ENCODE results near the gene FKBP8. TPM values are rescaled to one million over a fixed set of nuclear protein-coding genes. Genes with fewer than 3 reads are reported as not detected.

FKBP8 gene
- total RNA-seq, 1 donor from 2014 or later: 376 TPM

DNA sequence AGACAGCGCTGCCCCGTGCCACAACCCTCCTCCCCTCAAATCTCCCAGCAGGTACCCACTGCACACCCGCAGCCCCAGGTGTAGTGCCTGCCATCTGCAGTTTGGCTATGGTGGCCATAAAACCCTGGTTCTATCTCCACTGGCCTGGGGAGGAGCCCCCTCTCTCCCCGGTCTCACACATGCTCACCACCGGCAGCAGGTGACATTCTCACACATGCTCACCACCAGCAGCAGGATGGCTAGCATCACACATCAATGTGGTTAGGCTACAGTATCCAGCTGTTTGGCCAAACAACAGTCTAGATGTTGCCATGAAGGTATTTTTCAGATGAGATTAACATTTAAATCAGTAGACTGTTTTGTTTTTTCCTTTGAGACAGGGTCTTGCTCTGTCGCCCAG lies 52.6 kb downstream of the FKBP8 start:
- intact Hi-C loops (cut with DNase I): no loop called here
- peaks cover 74% of the 10 kb centered on the region for H3K4me1 ChIP-seq
- H3K9me3 ChIP-seq: no peaks in the 10 kb centered on the region
- no peaks in the 10 kb centered on the region for H3K27me3 ChIP-seq
- no peak overlapping the region for H3K27ac ChIP-seq
- no peak for TF ChIP-seq POLR2AphosphoS5 (IDR thresholded peaks at IDR 0.05; ENCODE audit: insufficient read depth in 1 of 2, low read depth in 1 of 2)
- TF ChIP-seq CTCF (IDR thresholded peaks at IDR 0.05): no peak
- TF ChIP-seq POLR2A (IDR thresholded peaks at IDR 0.05): no peak
- H3K4me3 ChIP-seq: no peak overlapping the region
- no peak for DNase-seq (ENCODE audit: extremely low spot score in 2 of 2)
- no peaks in the 10 kb centered on the region for H3K36me3 ChIP-seq

- DNase-seq (ENCODE audit: extremely low spot score in 2 of 2): no peak
- Histone ChIP-seq H3K9me3 (no peaks in the 10 kb centered on the region), H3K36me3 (no peaks in the 10 kb centered on the region), H3K27ac (peak overlapping the region; percentile 22), H3K27me3 (no peaks in the 10 kb centered on the region), H3K4me3 (no peak overlapping the region), H3K4me1 (peaks cover 74% of the 10 kb centered on the region)
- intact Hi-C loops (cut with DNase I): no loop called here
- TF ChIP-seq POLR2A (IDR thresholded peaks at IDR 0.05) (no peak), CTCF (IDR thresholded peaks at IDR 0.05) (no peak), POLR2AphosphoS5 (IDR thresholded peaks at IDR 0.05; ENCODE audit: insufficient read depth in 1 of 2, low read depth in 1 of 2) (no peak)
Observed at GRCh38 chr19:18489627-18490184, 53.7 kb downstream of the FKBP8 start.

- no peaks in the 10 kb centered on the region for H3K27me3 ChIP-seq
- H3K27ac ChIP-seq: peak overlapping the region; percentile 87
- no peak for TF ChIP-seq POLR2A (IDR thresholded peaks at IDR 0.05)
- no peak for TF ChIP-seq POLR2AphosphoS5 (IDR thresholded peaks at IDR 0.05; ENCODE audit: insufficient read depth in 1 of 2, low read depth in 1 of 2)
- no peak for TF ChIP-seq CTCF (IDR thresholded peaks at IDR 0.05)
- intact Hi-C loops (cut with DNase I): no loop called here
- DNase-seq (ENCODE audit: extremely low spot score in 2 of 2): no peak
- H3K36me3 ChIP-seq: no peaks in the 10 kb centered on the region
- H3K9me3 ChIP-seq: no peaks in the 10 kb centered on the region
- H3K4me1 ChIP-seq: peaks cover 72% of the 10 kb centered on the region
- H3K4me3 ChIP-seq: no peak overlapping the region
Observed at GRCh38 chr19:18488838-18489626, 54.3 kb downstream of the FKBP8 start.

DNA sequence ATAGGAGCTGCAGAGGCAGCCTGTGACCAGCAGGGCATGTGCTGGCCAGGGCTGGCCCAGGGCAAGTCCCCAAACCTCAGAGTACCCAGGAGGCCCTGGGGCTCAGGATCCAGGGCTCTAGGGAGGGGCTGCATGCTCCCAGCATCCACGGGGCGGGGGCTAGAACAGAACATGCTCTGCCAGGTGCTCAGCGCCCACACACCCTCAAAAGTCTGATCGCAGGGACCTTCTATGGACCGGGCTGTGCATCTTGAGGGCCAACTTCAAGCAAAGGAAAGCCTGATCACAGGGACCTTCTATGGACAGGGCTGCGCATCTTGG lies 55.0 kb downstream of the FKBP8 start:
- intact Hi-C loops (cut with DNase I): no loop called here
- DNase-seq (ENCODE audit: extremely low spot score in 2 of 2): no peak
- no peaks in the 10 kb centered on the region for H3K9me3 ChIP-seq
- TF ChIP-seq CTCF (IDR thresholded peaks at IDR 0.05) (no peak), POLR2A (IDR thresholded peaks at IDR 0.05) (no peak), POLR2AphosphoS5 (IDR thresholded peaks at IDR 0.05; ENCODE audit: insufficient read depth in 1 of 2, low read depth in 1 of 2) (no peak)
- H3K4me3 ChIP-seq: no peak overlapping the region
- no peaks in the 10 kb centered on the region for H3K27me3 ChIP-seq
- H3K27ac ChIP-seq: peak overlapping the region; percentile 87
- no peaks in the 10 kb centered on the region for H3K36me3 ChIP-seq
- H3K4me1 ChIP-seq: peaks cover 72% of the 10 kb centered on the region

Measured in vagina (tissue), 2 donors.